ENCODE results near the gene BRAF.
"Not testable (repeated sequence)": the region's sequence is repeated elsewhere in the genome, so short reads cannot be mapped to it uniquely, and the experiment has no call there.

The BRAF gene

GRCh38 chr7:140924821-140925421 lies at the start of gene BRAF:
BRAF (minus strand) TSS chr7:140924929; CDS start chr7:140924703, 226 bp downstream.
- peak; percentile 94 for DNase-seq

GRCh38 chr7:140972876-140973829 lies 48.4 kb upstream of the BRAF start:
- no peak for DNase-seq

- no peak for DNase-seq
Observed at GRCh38 chr7:140972344-140972743, 47.6 kb upstream of the BRAF start.

- no peak for DNase-seq
Observed at GRCh38 chr7:140967438-140967837, 42.7 kb upstream of the BRAF start.

GRCh38 chr7:140966561-140967233 lies 42.0 kb upstream of the BRAF start:
- no peak for DNase-seq

- DNase-seq: no peak
Observed at GRCh38 chr7:140961117-140961516, 36.4 kb upstream of the BRAF start.

- DNase-seq: not testable (repeated sequence)
Observed at GRCh38 chr7:140956997-140957396, 32.3 kb upstream of the BRAF start.

GRCh38 chr7:140945940-140946339 lies 21.2 kb upstream of the BRAF start:
- DNase-seq: no peak

GRCh38 chr7:140942242-140942641 lies 17.5 kb upstream of the BRAF start:
- DNase-seq: not testable (repeated sequence)

GRCh38 chr7:140940898-140941297 lies 16.2 kb upstream of the BRAF start:
- DNase-seq: no peak

GRCh38 chr7:140937702-140938264 lies 13.1 kb upstream of the BRAF start:
- no peak for DNase-seq

- no peak for DNase-seq
Observed at GRCh38 chr7:140928491-140929309, 4.0 kb upstream of the BRAF start.

GRCh38 chr7:140927945-140928344 lies 3.2 kb upstream of the BRAF start:
- DNase-seq: not testable (repeated sequence)

- no peak for DNase-seq
Observed at GRCh38 chr7:140927351-140927750, 2.6 kb upstream of the BRAF start.

- no peak for DNase-seq
Observed at GRCh38 chr7:140926021-140926817, 1.5 kb upstream of the BRAF start.

GRCh38 chr7:140924019-140924820 lies 509 bp downstream of the BRAF start:
- peak; percentile 89 for DNase-seq

- DNase-seq: peak; percentile 29
Observed at GRCh38 chr7:140923358-140924006, 1.2 kb downstream of the BRAF start.

GRCh38 chr7:140922741-140923345 lies 1.9 kb downstream of the BRAF start:
- no peak for DNase-seq

GRCh38 chr7:140920745-140921144 lies 4.0 kb downstream of the BRAF start:
- DNase-seq: no peak

- DNase-seq: no peak
Observed at GRCh38 chr7:140918236-140918635, 6.5 kb downstream of the BRAF start.

Measured in right hindlimb (tissue), 1 donor.